Ecto neural progenitor cell (in vitro differentiated cells): ENCODE data around the gene LRP3.
A peak's percentile ranks its signal among the peaks of the same experiment; 100 is the strongest.
"Not testable (repeated sequence)": the region's sequence is repeated elsewhere in the genome, so short reads cannot be mapped to it uniquely, and the experiment has no call there.

Experiments
- DNase-seq: peaks from one replicate; pipeline ENCODE4 v3.0.0-alpha.2; 2018; ENCODE audit warnings: low spot score

Gene LRP3, protein sequence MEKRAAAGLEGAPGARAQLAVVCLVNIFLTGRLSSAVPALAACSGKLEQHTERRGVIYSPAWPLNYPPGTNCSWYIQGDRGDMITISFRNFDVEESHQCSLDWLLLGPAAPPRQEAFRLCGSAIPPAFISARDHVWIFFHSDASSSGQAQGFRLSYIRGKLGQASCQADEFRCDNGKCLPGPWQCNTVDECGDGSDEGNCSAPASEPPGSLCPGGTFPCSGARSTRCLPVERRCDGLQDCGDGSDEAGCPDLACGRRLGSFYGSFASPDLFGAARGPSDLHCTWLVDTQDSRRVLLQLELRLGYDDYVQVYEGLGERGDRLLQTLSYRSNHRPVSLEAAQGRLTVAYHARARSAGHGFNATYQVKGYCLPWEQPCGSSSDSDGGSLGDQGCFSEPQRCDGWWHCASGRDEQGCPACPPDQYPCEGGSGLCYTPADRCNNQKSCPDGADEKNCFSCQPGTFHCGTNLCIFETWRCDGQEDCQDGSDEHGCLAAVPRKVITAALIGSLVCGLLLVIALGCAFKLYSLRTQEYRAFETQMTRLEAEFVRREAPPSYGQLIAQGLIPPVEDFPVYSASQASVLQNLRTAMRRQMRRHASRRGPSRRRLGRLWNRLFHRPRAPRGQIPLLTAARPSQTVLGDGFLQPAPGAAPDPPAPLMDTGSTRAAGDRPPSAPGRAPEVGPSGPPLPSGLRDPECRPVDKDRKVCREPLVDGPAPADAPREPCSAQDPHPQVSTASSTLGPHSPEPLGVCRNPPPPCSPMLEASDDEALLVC

DNA sequence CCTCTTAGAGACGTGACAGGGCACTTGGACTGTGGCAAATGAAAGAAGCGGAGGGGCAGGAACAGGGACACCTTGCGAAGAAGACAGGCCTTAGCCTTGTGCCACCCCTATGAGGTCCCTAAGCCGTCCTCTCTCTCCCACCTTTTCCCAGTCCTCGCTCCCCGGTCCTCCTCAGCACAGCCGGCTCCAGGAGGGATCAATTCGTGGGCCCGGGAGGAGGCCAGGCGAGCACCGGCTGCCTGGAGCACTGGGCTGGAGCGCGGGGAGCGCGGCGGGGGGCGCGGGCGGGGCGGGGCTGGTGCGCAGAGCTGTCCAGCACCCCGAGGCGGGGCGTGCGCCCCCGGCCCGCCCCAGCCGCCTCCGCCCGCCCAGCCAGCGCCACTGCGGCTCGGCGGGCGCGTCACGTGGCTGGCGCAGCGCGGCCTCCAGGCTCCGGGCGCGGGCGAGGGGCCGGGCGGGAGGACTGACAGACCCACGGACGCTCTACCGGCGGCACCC is at the start of gene LRP3:
Gene LRP3, plus strand, starts transcription at position 466 of the 498 bp plus-strand sequence. CDS start 456 bp downstream, outside the sequence.
- DNase-seq: peak; percentile 71

DNA sequence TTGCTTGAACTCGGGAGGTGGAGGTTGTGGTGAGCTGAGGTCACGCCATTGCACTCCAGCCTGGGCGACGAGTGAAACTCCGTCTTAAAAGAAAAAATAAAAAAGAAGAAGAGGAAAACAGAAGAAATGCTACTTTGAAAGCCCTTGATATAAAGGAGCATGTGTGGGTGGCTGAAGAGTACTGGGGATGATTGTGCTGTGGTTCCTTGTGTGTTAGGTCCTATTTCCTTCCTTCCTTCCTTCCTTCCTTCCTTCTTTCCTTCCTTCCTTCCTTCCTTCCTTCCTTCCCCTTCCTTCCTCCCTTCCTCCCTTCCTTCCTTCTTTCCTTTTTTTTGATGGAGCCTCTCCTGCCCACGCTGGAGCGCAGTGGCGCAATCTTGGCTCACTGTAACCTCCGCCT is 47.9 kb upstream of the LRP3 start:
- no peak for DNase-seq

DNA sequence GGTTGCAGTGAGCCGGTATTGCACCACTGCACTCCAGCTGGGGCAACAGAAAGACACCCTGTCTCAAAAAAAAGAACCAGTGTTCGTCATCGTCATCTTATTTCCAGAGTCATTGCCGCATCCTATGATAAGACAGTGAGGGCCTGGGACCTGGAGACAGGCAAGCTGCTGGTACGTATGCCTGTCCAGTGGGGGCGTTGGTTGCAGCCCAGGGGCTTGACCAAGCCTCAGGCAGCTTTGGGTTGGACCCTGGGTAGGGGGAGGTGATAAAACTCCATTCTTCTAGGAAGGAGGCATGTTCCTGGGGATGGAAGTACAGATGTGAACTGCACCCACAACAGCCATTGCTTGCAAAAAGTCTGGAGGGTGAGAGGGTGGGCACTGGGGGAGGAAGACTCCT is 46.6 kb upstream of the LRP3 start:
- DNase-seq: no peak

DNA sequence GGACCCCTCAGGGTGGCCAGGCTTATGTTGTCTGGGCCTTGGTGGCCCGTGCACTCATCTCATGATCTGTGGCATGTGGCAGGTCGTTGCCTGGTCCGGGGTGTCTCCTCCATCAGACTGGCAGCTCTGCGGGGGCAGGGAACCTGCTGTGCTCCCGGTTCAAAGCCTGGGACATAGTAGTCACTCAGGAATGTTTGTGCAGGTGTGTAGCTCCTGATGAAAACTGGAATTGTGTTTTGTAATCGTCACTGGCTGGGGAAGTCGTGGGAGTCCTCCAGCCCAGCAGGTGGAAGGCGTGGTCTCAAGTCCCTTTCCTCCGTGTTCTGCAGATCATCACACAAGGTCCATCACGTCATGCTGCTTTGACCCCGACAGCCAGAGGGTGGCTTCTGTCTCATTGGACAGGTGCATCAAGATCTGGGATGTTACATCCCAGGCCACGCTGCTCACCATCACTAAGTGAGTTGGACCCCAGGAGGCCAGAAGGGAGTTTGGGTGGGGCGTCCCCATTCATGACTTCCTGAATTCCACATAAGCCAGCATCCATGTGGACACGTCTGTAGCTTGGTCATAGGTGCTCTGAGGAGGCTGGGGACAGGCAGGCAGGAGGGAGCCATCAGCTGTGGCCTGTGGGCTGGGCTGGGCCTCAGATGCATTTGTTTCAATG is 43.1 kb upstream of the LRP3 start:
- DNase-seq: no peak

DNA sequence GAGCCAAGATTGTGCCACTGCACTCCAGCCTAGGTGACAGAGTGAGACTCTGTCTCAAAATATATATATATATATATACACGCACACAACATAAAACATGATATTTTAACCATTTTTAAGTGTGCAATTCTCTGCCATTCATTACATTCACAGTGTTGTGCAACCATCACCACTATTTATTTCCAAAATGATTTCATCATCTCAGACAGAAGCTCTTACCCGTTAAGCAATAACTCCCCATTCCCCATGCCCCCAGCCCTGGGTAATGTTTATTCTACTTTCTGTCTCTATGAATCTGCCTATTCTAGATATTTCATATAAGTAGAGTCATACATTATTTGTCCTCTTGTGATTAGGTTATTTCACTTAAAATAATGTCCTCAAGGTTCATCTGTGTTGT is 42.0 kb upstream of the LRP3 start:
- DNase-seq: no peak

DNA sequence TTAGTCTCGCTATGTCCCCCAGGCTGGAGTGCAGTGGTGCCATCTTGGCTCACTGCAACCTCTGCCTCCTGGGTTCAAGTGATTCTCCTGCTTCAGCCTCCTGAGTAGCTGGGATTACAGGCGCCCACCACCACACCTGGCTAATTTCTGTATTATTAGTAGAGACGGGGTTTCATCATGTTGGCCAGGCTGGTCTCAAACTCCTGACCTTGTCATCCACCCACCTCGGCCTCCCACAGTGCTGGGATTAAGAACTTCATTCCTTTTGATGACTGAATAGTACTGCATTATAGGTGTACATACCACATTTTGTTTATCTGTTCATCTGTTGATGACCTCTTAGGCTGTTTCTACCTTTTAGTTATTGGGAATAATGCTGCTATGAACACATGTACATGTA is 41.5 kb upstream of the LRP3 start:
- DNase-seq: not testable (repeated sequence)

DNA sequence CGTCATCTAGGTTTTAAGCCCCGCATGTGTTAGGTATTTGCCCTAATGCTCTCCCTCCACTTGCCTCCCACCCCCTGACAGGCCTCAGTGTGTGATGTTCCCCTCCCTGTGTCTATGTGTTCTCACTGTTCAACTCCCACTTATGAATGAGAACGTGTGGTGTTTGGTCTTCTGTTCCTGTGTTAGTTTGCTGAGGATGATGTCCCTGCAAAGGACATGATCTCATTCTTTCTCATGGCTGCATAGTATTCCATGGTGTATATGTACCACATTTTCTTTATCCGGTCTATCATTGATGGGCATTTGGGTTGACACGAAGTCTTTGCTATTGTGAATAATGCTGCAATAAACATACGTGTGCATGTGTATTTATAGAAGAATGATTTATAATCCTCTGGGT is 39.8 kb upstream of the LRP3 start:
- not testable (repeated sequence) for DNase-seq

DNA sequence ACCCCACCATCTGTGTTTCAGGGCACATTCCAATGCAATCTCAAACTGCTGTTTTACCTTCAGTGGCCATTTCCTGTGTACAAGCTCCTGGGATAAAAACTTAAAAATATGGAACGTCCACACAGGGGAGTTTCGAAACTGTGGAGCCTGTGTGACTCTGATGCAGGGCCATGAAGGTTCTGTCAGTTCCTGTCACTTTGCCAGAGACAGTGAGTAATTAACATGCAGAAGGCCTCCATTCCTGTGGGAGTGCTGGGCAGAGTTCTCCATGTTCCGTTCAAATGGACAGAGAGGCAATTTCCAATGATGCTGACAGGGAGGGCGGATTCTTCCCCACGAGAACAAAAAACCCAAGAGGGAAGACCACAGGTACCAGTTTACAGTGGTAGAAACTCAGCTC is 37.8 kb upstream of the LRP3 start:
- DNase-seq: no peak

DNA sequence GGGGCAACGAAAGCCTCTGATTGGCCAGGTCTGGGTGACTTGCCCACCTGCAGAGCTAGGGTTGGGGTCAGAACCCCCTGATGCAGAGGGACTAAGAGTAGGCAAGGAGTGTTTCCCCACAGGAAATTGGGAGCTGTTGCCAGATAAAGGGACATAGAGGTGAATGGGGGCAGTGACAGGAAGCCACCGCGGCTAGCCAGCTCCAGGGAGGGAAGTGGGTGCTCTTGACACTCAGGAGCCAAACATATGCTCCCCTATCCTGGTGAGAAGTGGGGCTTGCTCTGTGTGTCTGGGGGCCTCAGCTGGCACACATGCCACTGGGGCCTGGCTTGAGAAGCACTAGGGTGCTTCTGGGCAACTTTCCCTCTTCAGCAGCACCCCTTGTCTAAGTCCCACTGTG is 36.2 kb upstream of the LRP3 start:
- DNase-seq: no peak

DNA sequence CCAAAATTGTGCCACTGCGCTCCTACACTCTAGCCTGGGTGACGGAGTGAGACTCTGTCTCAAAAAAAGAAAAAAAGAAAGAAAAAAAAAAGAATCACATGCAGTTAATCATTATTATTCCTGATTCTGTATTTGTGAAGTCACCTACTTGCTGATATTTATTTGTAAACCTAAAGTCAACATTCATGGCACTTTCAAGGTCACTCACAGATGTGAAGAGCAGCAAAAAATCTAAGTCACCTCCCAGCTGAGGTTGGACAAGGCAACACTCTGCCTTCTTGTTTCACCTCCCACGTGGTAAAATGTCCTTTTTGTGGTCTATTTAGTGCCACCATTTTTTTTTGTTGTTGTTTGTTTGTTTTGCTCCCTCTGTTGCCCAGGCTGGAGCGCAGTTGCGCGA is 35.8 kb upstream of the LRP3 start:
- DNase-seq: no peak

DNA sequence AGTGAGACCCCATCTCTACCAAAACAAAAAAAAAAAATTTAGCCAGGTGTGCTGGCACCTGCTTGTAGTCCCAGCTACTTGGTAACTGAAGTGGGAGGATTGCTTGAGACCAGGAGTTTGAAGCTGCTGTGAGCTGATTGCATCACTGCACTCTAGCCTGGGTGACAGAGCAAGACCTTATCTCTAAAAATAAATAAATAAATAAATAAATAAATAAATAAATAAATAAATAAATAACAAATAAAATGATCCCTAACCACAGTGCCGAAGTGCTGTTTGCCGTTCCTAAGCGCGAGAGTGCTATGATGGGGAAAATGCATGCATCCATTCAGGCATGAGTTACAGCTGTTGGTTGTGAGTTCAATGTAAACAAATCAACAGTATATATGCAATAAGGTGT is 35.0 kb upstream of the LRP3 start:
- no peak for DNase-seq

DNA sequence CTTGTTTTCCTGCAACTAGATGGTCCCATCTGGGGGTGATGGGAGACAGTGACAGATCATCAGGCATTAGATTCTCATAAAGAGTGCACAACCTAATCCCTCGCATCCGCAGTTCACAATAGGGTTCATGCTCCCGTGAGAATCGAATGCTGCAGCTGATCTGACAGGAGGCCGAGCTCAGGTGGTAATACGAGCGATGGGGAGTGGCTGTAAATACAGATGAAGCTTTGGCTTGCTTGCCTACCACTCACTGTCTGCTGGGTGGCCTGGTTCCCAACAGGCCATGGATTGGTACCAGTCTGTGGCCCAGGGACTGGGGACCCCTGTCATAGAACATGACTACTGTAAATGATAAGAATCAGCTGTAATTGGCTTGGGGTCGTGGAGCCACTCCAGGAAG is 34.2 kb upstream of the LRP3 start:
- DNase-seq: no peak

DNA sequence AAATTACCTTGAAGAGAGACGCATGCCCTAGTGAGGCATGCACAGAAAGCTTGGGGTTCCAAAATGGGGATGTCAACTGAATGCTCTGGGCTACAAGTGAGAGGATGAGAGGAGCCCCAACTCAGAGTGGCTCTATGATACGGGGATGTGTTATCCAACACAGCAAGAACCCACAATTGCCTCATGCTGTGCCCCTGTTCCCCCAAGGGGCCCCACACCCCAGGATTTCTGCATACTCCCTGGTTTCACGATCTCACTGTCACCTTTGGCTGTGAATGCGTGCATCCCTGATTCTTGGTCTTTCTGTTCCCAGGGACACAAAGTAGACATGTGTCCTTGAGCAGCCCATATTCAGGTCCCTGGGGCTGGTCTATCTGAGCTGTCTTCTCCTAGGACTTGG is 32.9 kb upstream of the LRP3 start:
- no peak for DNase-seq

DNA sequence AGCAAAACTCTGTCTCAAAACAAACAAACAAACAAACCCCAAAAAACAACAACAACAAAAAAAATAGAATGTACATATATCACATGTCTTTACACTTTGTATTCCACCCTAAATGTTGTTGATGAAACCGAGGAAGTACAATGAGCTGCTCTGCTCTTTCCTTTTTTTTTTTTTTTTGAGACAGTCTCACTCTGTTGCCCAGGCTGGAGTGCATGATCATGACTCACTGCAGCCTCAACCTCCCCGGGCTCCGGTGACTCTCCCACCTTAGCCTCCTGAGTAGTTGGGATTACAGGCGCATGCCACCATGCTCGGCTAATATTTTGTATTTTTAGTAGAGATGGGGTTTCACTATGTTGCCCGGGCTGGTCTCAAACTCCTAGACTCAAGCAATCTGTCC is 30.6 kb upstream of the LRP3 start:
- no peak for DNase-seq

DNA sequence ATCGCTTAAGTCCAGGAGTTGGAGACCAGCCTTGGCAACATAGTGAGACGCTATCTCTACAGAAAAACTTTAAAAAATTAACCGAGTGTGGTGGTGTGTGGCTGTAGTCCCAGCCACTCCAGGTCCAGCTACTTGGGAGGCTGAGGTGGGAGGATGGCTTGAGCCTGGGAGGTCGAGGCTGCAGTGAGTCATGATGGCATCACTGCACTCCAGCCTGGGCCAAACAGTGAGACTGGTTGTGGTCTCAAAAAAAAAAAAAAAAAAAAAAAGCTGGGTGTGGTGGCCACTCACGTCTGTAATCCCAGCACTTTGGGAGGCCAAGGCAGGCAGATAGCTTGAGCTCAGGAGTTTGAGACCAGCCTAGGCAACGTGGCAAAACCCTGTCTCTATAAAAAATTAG is 28.1 kb upstream of the LRP3 start:
- not testable (repeated sequence) for DNase-seq

DNA sequence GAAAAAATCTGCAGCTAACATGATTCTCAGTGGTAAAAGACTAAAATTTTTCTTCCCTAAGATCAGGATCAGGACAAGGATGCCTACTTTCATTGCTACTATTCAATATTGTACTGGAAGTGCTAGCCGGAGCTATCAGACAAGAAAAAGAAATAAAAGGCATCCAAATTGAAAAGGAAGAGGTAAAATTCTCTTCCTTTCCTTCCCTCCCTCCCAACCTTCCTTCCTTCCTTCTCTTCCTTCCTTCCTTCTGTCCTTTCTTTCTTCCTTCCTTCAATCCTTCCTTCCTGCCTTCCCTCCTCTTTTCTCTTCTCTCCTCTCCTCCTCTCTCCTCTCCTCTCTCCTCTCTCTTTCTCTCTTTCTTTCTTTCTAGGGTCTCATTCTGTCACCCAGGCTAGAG is 26.7 kb upstream of the LRP3 start:
- DNase-seq: no peak

DNA sequence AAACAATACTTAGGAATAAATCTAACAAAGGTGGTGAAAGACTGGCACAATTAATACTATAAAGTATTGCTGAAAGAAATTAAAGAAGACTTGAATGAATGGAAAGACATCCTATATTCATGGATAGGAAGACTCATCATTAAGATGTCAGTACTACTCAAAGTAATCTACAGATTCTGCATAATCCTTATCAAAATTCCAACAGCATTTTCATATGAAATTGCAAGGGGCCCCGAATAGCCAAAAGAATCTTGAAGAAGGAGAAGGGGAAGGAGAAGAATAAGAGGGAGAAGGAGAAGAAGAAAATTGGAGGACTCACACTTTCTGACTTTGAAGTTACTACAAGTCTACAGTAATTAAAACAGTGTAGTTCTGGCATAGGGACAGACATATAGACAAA is 25.6 kb upstream of the LRP3 start:
- no peak for DNase-seq

DNA sequence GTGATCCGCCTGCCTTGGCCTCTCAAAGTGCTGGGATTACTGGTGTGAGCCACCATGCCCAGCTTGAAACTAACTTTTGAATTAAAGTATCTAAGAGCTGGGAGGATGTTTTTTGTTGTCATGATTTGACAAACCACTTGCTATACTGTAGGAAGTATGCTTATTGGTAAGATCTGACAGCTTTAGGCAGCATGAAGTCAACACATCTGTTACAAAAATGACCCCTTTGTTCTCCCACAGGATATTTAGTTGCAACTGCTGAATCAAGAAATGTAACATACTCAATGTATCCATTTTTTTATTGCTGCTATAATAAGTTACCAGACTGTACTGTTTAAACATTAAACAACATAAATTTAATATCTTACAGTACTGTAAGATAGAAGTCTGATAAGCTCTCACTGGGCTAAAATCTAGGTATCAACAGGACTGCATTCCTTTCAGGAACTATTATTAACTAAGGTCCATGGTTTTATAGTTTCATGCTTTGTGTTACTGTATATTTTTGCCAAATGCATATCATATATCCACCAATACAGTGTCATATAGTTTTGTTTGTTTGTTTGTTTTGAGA is 22.8 kb upstream of the LRP3 start:
- DNase-seq: no peak

DNA sequence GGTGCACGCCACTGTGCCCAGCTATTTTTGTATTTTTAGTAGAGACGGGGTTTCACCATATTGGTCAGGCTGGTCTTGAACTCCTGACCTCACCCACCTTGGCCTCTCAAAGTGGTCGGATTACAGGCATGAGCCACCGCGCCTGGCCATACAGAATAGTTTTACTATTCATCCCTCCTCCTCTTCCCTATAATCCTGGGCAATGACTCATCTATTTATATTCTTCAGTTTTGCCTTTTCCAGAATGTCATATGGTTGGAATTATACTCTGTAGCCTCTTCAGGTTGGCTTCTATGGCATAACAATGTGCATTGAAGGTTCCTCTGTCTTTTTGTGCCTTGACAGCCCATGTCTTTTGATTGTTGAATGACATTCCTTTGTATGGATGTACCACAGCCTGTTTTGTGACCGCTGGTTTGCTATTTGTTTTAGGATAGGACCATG is 22.2 kb upstream of the LRP3 start:
- no peak for DNase-seq

DNA sequence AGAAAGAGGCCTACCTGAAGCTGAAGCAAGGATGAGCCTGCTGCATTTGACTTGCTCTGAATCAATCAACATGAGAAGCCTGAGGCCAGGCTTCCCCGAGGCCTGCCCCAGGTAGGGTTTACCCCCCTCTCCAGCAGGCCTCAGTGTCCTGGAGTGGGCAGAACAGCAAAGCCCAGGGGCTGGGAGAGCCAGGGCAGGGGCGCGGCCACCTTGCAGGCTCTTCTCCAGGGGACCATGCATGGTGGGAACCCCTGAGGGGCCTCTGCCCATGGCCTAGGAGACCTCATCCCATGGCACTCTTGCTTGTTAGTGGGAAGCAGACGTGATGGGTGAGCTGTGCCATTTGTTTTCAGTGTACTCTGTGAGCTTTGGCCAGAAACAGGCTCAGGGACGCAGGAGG is 19.9 kb upstream of the LRP3 start:
- DNase-seq: no peak

DNA sequence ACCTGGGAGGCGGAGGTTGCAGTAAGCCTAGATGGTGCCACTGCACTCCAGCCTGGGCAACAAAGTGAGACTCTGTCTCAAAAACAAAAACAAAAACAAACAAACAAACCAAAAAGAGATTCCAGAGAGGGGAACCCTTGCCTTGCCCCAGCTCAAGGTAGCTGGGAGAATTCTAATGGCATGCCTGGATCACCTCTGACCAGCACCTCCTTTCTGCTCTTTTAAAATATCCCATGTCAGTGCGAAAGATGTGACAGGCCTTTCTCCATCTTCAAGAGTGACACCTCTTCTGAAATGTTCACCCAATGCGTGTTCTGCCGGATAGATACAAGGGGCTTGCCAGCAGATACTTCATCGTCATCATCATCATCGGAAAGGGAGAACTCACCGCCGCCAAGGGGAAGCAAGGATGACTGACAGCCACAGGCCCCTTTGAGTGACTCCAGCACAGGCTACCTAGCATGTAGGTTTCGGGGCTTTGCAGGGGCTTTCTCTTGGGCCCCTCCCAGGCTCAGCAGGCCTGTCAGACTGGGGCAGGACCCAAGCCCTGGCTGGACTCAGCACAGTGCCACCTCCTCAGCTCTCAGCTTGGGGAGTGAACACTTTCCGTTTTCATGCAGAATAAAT is 18.9 kb upstream of the LRP3 start:
- no peak for DNase-seq
